Smooth muscle cell of bladder (primary cell): ENCODE measurements around the gene ADIPOQ. TPM values are rescaled to one million over a fixed set of nuclear protein-coding genes. Genes with fewer than 3 reads are reported as not detected.

Experiments used
- total RNA-seq: library from RNA; depleted of rRNA; stranded (reverse); fragments of >200 nt; gene quantifications from 2 replicates; pipeline ENCODE4 v1.2.3, GENCODE V29; 2014

Gene ADIPOQ
- total RNA-seq, result not detected in 2 replicates

GRCh38 chr3:186842426-186843038 is at the start of gene ADIPOQ:
TSS of gene ADIPOQ (plus strand) at chr3:186842710. CDS start at chr3:186853059, 10,349 bp downstream.

GRCh38 chr3:186806089-186807055 is 36.1 kb upstream of the ADIPOQ start, which contains the start of gene RFC4:
TSS of gene RFC4 (minus strand) at chr3:186806482. CDS start at chr3:186804713, 1,769 bp downstream.

Other genes starting within 250 kb of the ADIPOQ start
- gene AHSG, start 229.7 kb upstream of the ADIPOQ start, total RNA-seq, result not detected in 2 replicates
- not detected in 2 replicates for gene FETUB, start 202.3 kb upstream of the ADIPOQ start, total RNA-seq
- under 0.01 TPM in 1 of 2 replicates, not detected in the other for gene HRG, start 176.7 kb upstream of the ADIPOQ start, total RNA-seq
- gene KNG1, start 125.4 kb upstream of the ADIPOQ start, total RNA-seq, result not detected in 2 replicates
- 564 and 888 TPM in 2 replicates for gene EIF4A2, start 59.1 kb upstream of the ADIPOQ start, total RNA-seq
- 9.9 and 10.1 TPM in 2 replicates for gene RFC4, start 36.2 kb upstream of the ADIPOQ start, total RNA-seq
- 0.43 and 1.7 TPM in 2 replicates for gene ST6GAL1, start 87.8 kb downstream of the ADIPOQ start, total RNA-seq